HL-60/S4 treated with phorbol 12-myristate 13-acetate at 8.2 ng/mL for 4 days and 3 days (cell line): ENCODE measurements around the gene RBM38.
"Not testable (repeated sequence)": the region's sequence is repeated elsewhere in the genome, so short reads cannot be mapped to it uniquely, and the experiment has no call there.

Experiments used
- in situ Hi-C: fragments of 300-500 bp; cut with MboI; formaldehyde crosslinking; loops from 2 replicates; pipeline ENCODE4 v1.15.0; 2022; ENCODE audit warnings: low sequenced_read_pairs

RBM38 gene

GRCh38 chr20:57414867-57415592, 23.8 kb downstream of the RBM38 start:
- in situ Hi-C loops = no loop called here

- in situ Hi-C loops = no loop called here
These were observed 24.6 kb downstream of the RBM38 start for GRCh38 chr20:57415771-57416170.

DNA sequence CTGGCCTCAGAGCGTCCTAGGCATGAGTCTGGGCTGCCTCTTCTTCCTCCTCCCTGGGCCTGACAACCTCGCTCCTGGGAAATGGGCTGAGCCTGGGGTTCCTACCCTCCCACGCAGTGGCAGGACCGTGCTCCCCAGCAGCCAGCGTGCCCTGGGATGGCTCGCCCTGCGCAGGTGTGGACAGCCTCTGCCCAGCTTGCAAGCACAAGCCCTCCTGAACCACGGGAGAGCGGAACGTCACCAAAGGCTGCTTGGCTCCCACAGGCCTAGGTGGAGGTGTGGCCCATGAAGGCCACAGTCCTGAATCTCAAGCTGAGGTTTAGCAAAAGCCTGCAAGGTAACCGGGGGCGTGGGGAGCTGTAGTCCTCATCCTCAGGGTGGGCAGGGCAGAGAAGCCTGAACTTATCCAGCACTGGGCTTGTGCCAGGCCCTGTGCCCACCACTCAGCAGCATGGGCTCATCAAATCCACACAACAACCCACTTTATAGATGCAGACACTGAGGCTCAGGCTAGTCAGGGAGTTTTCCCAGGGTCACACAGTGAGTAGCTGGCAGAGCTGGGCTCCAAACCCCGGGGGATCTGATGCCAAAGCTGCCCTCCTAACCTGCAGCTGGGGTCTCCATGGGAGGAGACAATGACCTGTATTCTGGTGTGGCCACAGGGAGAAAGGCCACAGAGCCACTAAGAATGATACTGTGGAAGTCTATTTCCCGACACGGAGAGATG, 25.3 kb downstream of the RBM38 start:
- in situ Hi-C loops = no loop called here

- in situ Hi-C loops = no loop called here
These were observed 26.0 kb downstream of the RBM38 start for GRCh38 chr20:57417051-57417689.

- in situ Hi-C loops = no loop called here
These were observed 26.9 kb downstream of the RBM38 start for GRCh38 chr20:57417830-57418780.

GRCh38 chr20:57419479-57419878, 28.3 kb downstream of the RBM38 start:
- in situ Hi-C loops = not testable (repeated sequence)

DNA sequence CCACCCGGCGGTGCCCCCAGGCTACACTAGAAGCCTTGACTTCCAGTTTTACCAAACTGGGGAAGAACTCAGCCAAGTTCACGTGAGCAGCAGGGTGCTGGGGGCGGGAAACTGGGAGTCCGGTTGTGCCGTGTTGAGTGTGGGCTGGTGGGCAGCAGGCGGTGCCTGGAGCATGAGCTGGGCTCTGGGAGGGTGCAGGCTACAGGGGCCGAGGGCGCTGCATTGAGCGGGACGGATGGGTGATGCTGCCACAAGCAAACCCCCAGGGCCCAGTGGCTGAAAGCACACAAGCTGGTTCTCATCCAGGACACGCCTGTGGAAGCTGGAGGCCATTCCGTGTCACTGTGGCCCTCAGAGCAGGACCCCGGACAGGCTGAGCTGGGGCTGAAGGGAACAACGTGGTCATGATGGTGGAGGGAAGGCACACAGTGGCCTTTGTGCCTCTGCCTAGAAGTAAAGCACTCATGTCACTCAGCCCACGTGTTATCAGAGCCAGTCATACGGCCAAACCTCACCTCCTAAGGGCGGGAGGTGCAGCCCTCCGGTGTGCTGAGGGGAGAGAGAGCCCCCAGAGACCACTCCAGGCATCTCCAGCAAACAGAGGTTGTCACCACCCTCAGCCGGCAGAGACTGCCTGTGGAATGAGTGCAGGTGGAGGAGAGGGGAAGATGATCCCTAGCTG, 29.5 kb downstream of the RBM38 start:
- in situ Hi-C loops = no loop called here

DNA sequence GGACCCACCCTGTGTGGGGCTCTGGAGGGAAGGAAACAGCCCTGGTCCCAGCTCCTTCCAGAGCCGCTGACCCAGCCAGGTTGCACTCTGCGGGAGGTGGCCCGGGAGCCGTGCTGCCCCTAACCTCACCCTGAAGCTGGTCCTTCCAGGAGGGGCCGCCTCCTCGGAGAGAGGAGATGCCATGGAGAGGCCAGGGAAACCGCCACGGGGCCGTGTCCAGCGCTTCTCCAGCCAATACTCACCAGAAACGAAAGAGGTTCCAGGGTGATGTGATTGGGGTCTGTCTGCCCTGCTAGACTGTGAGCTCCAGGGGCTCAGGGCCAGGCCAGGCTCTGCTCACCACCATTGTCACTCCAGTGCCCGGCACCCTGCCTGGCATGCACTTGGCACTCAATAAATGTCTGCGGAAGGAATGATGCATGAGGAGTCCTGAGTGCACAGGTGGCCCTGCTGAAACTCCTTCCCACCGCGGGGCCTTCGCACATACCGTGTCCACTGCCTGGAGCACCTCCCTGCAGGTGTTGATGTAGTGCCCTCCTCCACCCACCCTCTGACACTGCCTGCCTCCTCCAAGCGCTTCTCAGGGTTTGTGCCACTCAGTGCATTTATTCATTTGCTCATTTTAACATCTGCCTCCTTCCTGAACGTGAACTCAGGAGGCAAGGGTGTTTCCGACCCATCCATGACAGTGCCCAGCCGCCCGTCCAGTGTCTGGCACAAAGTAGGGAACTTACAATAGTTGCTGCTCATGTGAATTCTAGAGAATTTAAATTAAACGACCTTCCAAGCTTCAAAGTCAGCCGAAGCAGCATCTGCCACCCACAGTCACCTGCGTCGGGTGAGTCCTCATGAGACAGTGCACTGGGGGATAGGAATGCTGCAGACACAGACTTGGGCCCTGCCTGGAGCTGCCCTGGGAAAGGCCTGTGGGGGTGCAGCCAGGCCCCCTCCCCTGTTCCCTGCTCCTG, 30.3 kb downstream of the RBM38 start:
- in situ Hi-C loops = no loop called here

- in situ Hi-C loops = no loop called here
These were observed 31.1 kb downstream of the RBM38 start for GRCh38 chr20:57422254-57422653.

- in situ Hi-C loops = no loop called here
These were observed 34.2 kb downstream of the RBM38 start for GRCh38 chr20:57425150-57426013.

DNA sequence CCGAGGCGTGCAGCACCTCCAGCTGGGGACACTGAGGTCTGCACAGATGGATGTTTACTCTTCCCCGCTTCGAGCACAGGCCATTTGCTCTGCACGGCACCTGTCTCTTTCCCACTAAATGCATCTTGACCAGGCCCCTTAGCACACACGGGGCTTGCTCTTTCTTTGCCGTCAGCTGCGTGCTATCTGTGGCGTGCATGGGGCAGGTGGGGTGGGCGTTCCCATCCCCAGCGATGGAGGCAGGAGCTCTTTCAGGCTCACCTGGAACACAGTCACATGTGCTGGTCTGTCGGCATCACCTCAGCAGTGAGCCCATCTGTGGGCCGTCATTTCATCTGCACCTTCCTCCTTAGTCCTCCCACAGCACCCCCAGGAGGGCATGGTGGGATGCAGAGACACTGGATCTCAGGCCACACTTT, 35.1 kb downstream of the RBM38 start:
- in situ Hi-C loops = no loop called here

- in situ Hi-C loops = no loop called here
These were observed 35.6 kb downstream of the RBM38 start for GRCh38 chr20:57426831-57427230.

DNA sequence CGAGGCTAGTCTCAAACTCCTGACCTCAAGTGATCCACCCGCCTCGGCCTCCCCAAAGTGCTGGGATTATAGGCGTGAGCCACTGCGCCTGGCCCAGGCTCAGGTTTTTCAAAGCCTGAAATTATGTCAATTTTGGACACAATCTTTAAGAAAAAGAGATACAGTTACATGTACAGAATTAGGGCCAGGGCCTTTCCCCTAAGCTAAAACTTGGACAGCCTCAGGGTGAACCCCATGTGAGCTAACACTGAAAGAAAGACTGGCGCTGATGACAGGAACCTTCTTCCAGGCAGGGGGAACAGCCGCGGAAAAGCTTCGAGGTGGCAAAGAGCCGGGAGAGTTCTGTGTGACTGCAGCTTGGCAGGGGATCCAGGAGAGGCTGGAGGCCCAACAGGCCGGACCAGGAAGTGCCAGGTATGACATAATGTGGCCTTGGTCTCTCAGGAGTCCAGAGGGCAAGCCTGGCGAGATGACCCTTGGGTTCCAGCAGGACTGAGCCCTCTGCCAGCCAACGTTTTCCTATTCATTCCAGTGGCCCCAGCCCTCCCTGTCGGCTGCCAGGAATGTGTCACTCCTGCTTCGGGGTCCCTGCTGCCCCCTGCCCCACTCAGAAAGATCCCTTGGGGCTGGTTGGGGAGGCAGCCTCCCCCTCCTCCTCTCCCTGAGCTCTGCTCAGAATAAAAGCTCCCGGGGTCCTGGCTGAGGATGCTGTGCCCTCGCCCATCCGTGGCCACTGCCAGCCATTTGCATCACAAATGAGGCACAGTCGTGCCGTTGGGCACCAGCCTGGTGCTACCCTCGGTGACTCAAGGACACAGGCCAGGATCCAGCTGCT, 37.3 kb downstream of the RBM38 start:
- in situ Hi-C loops = no loop called here

DNA sequence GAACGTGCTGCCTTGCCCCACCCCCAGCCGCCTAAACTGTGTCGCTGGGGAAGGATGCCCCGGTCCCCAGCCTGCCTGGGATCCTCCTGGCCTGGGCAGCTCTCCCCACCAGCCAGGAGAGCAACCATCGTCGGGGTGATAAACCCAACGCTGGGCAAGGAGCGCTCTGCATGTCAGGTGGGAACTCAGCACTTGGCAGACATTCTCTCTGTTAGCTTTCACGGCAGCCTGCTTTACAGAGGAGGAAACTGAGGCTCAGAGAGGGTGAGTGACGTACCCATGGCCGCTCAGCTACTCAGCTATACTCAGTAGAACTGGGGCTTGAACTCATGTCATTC, 37.9 kb downstream of the RBM38 start:
- in situ Hi-C loops = no loop called here

DNA sequence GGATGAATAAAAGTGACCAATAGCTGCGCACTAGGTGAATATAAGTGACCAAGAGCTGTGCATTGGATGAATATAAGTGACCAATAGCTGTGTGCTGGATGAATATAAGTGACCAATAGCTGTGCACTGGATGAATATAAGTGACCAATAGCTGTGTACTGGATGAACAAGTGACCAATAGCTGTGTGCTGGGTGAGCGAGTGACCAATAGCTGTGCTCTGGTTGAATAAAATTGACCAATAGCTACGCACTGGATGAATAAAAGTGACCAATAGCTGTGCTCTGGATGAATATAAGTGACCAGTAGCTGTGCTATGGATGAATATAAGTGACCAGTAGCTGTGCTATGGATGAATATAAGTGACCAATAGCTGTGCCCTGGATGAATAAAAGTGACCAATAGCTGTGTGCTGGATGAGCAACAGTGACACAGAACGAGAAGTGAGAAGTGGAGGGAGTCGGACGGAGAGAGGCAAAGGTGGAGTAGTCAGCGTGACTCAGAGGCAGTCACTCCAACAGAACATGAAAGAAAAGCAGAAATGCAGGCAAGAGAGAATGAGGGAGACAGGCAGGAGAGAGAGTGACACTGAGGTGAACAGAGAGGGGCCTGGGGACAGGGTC, 38.5 kb downstream of the RBM38 start:
- in situ Hi-C loops = no loop called here

DNA sequence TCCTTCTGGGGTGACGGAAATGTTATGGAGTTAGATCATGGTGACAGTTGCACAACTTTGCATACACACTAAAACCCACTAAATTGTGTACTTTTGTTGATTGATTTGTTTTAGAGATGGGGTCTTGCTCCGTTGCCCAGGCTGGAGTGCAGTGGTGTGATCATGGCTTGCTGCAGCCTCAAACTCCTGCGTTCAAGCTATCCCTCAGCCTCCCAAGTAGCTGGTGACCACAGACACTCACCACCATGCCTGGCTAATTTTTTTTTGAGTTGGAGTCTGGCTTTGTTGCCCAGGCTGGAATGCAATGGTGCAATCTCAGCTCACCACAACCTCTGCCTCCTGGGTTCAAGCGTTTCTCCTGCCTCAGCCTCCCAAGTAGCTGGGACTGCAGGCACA, 39.0 kb downstream of the RBM38 start:
- in situ Hi-C loops = not testable (repeated sequence)

- in situ Hi-C loops = no loop called here
These were observed 40.3 kb downstream of the RBM38 start for GRCh38 chr20:57431539-57431835.
